ENCODE data around the gene ALDH1A1. TPM values are rescaled to one million over a fixed set of nuclear protein-coding genes. Genes with fewer than 3 reads are reported as not detected.

Gene ALDH1A1
- total RNA-seq, 1 experiment from 2014 or later, result 1.9 TPM

- H3K27ac Mint-ChIP-seq, result no peak overlapping the region
- no peak for DNase-seq (ENCODE audit: low spot score)
- TF ChIP-seq ZNF423 (CRISPR knock-in tag; IDR thresholded peaks at IDR 0.05), result no peak
- TF ChIP-seq CTCF (IDR thresholded peaks at IDR 0.05), result 0 out of 2 replicates have a peak, but pooled peaks have one; percentile 16
- no peak for TF ChIP-seq NR3C1 (CRISPR knock-in tag; conservative IDR thresholded peaks at IDR 0.05; ENCODE audit: low read depth)
- TF ChIP-seq CBFB (CRISPR knock-in tag; IDR thresholded peaks at IDR 0.05; ENCODE audit: low read depth), result no peak
- H3K36me3 Mint-ChIP-seq, result no peaks in the 10 kb centered on the region
- ChIA-PET CTCF (interaction anchor here (0.9 to 3.1 kb wide), 13 partner anchors 14 to 236 kb away, joined by 3 to 18 read pairs (median 6); no protein-coding TSS in a partner anchor), POLR2A (no interaction called here)
- ATAC-seq, result no peak
- H3K4me1 Mint-ChIP-seq, result peaks cover 7% of the 10 kb centered on the region
- 0 out of 2 replicates have a peak, but pooled peaks cover 4% of the 10 kb centered on the region for H3K9me3 Mint-ChIP-seq
- no peaks in the 10 kb centered on the region for H3K27me3 Mint-ChIP-seq (ENCODE audit: low read depth)
- H3K4me3 Mint-ChIP-seq, result no peak overlapping the region
These were observed 81.2 kb downstream of the ALDH1A1 start for GRCh38 chr9:72871685-72872084.

GRCh38 chr9:72864327-72864726 is 88.5 kb downstream of the ALDH1A1 start:
- ATAC-seq (no peak), DNase-seq (ENCODE audit: low spot score) (no peak)
- Mint-ChIP-seq H3K4me3 (no peak overlapping the region), H3K27ac (no peak overlapping the region), H3K27me3 (ENCODE audit: low read depth) (no peaks in the 10 kb centered on the region), H3K4me1 (no peaks in the 10 kb centered on the region), H3K36me3 (no peaks in the 10 kb centered on the region), H3K9me3 (0 out of 2 replicates have a peak, but pooled peaks cover 4% of the 10 kb centered on the region)
- ChIA-PET POLR2A (no interaction called here), CTCF (no interaction called here)
- TF ChIP-seq NR1H2 (CRISPR knock-in tag; IDR thresholded peaks at IDR 0.05), result no peak
- no peak for TF ChIP-seq IRF2 (CRISPR knock-in tag; IDR thresholded peaks at IDR 0.05; ENCODE audit: borderline replicate concordance, low read depth)
- TF ChIP-seq ZNF281 (CRISPR knock-in tag; IDR thresholded peaks at IDR 0.05), result no peak
- TF ChIP-seq HMGA2 (CRISPR knock-in tag; IDR thresholded peaks at IDR 0.05), result no peak
- no peak for TF ChIP-seq ZNF138 (CRISPR knock-in tag; conservative IDR thresholded peaks at IDR 0.05)
- TF ChIP-seq ERG (CRISPR knock-in tag; IDR thresholded peaks at IDR 0.05), result no peak
- TF ChIP-seq OVOL2 (CRISPR knock-in tag; IDR thresholded peaks at IDR 0.05; ENCODE audit: borderline replicate concordance), result no peak
- no peak for TF ChIP-seq ARID4B (CRISPR knock-in tag; IDR thresholded peaks at IDR 0.05; ENCODE audit: borderline replicate concordance)
- TF ChIP-seq E2F4 (CRISPR knock-in tag; IDR thresholded peaks at IDR 0.05; ENCODE audit: borderline replicate concordance, low read depth), result no peak
- no peak for TF ChIP-seq NFATC4 (CRISPR knock-in tag; IDR thresholded peaks at IDR 0.05)
